DND-41 (cell line): ENCODE data around the gene NCAPH2.

Source experiments
- ATAC-seq: fragments of 200-7000 bp; cut with Tn5 transposase; 3 replicates; pipeline ENCODE4 v1.9.1; 2021; ENCODE audit warnings: low read depth; ENCODE audit not compliant: insufficient read depth
- DNase-seq: peaks from one replicate; pipeline ENCODE4 v3.0.0-alpha.2; 2020
- H2AFZ ChIP-seq: 2 replicates; pipeline ENCODE4 v1.6.0; 2012; ENCODE audit warnings: low read depth, low read length
- H3K27ac ChIP-seq: 2 replicates; pipeline ENCODE4 v1.5.1; 2012; ENCODE audit warnings: low read length, inconsistent platforms
- H3K27me3 ChIP-seq: fragments of 200-600 bp; sonication (generic); 2 replicates; pipeline ENCODE4 v1.6.0; 2012; ENCODE audit warnings: low read length, mild to moderate bottlenecking, inconsistent platforms; ENCODE audit not compliant: insufficient read depth, poor library complexity
- H3K36me3 ChIP-seq: 2 replicates; pipeline ENCODE4 v1.5.1; 2012; ENCODE audit warnings: low read length, inconsistent platforms; ENCODE audit not compliant: insufficient read depth
- H3K4me1 ChIP-seq: 2 replicates; pipeline ENCODE4 v1.5.1; 2012; ENCODE audit warnings: mild to moderate bottlenecking, low read length; ENCODE audit not compliant: insufficient read depth
- H3K4me2 ChIP-seq: 2 replicates; pipeline ENCODE4 v1.6.0; 2012; ENCODE audit warnings: mild to moderate bottlenecking, moderate library complexity, low read length, inconsistent platforms; ENCODE audit not compliant: insufficient read depth
- H3K4me3 ChIP-seq, 2 experiments: fragments of 200-600 bp in 1 of 2; shearing (Covaris generic) in 1 of 2; 2 replicates each; pipeline ENCODE4 v1.5.1; 2012 to 2016; ENCODE audit warnings: inconsistent platforms in 2 of 2, low read length in 2 of 2, mild to moderate bottlenecking in 2 of 2, low read depth in 1 of 2, moderate library complexity in 1 of 2
- H3K79me2 ChIP-seq: 2 replicates; pipeline ENCODE4 v1.6.0; 2012; ENCODE audit warnings: low read length, inconsistent platforms; ENCODE audit not compliant: insufficient read depth
- H3K9ac ChIP-seq: 2 replicates; pipeline ENCODE4 v1.6.0; 2012; ENCODE audit warnings: low read depth, mild to moderate bottlenecking, inconsistent platforms, low read length, moderate library complexity
- H3K9me3 ChIP-seq: 2 replicates; pipeline ENCODE4 v1.5.1; 2012; ENCODE audit warnings: low read length, moderate library complexity, mild to moderate bottlenecking, inconsistent platforms; ENCODE audit not compliant: insufficient read depth, severe bottlenecking
- H4K20me1 ChIP-seq: 2 replicates; pipeline ENCODE4 v1.6.0; 2012; ENCODE audit warnings: low read length; ENCODE audit not compliant: insufficient read depth
- EZH2 ChIP-seq: IDR thresholded peaks from 3 replicates; pipeline ENCODE4 v1.6.1; 2012; ENCODE audit warnings: borderline replicate concordance, low read depth, mild to moderate bottlenecking, moderate library complexity, low read length, inconsistent platforms; ENCODE audit not compliant: severe bottlenecking
- TF ChIP-seq, protein P1 (sequence below): IDR thresholded peaks from 2 replicates; pipeline ENCODE4 v1.5.1; 2012; ENCODE audit warnings: borderline replicate concordance, low read length, moderate library complexity, mild to moderate bottlenecking; ENCODE audit not compliant: poor library complexity, severe bottlenecking; ENCODE audit errors: extremely low read depth

NCAPH2 gene

DNA sequence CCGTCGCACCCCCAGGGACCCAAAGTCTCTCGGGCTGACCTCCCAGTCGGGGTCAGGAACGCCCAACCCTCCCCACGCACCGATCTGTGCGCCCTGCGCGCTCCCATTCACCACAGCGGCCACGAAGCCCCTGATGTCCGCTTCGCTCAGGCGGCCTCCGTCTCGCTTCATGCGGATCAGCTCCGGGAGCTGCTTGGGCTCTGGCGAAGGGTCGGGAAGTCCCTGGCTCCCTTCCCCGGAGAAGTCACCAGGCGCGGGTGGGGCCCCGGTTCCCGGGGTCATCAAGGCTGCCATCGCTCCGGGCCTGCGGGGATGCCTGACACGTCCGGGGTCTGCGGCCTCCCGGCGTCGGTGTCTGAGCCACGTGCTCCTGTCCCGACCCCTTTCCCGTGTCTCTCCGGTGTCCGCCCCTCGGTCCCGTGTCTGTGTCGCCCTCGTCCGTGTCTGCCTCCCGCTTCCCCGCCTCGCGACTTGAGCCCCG, 21.4 kb downstream of the NCAPH2 start:
- no peak overlapping the region for H3K27ac ChIP-seq
- DNase-seq (no peak), ATAC-seq (no peak)
- no peak overlapping the region for H3K9ac ChIP-seq
- H3K4me3 ChIP-seq, result no peak overlapping the region
- H2AFZ ChIP-seq, result no peak overlapping the region
- TF ChIP-seq, protein P1, sequence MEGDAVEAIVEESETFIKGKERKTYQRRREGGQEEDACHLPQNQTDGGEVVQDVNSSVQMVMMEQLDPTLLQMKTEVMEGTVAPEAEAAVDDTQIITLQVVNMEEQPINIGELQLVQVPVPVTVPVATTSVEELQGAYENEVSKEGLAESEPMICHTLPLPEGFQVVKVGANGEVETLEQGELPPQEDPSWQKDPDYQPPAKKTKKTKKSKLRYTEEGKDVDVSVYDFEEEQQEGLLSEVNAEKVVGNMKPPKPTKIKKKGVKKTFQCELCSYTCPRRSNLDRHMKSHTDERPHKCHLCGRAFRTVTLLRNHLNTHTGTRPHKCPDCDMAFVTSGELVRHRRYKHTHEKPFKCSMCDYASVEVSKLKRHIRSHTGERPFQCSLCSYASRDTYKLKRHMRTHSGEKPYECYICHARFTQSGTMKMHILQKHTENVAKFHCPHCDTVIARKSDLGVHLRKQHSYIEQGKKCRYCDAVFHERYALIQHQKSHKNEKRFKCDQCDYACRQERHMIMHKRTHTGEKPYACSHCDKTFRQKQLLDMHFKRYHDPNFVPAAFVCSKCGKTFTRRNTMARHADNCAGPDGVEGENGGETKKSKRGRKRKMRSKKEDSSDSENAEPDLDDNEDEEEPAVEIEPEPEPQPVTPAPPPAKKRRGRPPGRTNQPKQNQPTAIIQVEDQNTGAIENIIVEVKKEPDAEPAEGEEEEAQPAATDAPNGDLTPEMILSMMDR, result no peak
- no peak for TF ChIP-seq EZH2
- H3K36me3 ChIP-seq, result peaks cover 2% of the 10 kb centered on the region
- no peaks in the 10 kb centered on the region for H3K9me3 ChIP-seq
- H3K4me2 ChIP-seq, result no peak overlapping the region
- H3K79me2 ChIP-seq, result peaks cover 20% of the 10 kb centered on the region
- peaks cover 20% of the 10 kb centered on the region for H3K4me1 ChIP-seq
- peaks cover 10% of the 10 kb centered on the region for H4K20me1 ChIP-seq
- H3K27me3 ChIP-seq, result no peaks in the 10 kb centered on the region

DNA sequence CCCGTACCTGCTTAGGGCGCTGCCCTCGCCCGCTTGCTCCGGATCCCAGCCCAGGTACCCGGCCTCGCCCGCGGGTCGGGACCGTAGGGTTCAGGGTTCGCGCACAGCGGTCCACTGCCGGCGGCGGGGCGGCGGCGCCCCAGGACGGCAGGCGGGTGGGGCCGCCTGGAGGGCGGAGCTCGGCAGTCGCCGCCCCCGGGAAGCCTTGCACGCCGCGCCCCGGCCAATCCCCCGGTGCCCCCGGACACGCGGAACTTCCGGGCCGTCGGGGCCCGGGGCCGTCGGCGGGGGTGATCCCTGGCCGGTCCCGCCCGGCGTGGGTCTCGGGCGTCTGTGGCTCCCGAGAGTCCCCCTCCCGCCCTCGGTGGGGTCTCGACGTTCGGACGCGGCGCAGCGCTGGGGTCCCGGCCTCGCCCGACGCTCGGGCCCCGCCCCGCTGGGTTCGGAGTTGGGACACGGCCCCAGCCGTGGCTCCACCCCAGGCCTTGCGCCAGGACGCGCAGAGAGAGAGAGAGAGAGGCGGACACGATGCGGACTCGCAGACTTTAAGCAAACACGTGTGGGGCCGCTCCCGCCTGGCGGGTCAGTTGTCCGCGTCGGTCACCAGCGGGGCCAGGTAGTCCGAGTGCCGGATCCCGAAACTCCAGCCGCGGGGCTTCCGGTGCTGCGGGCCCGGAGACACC, 22.0 kb downstream of the NCAPH2 start, which contains the start of gene TYMP:
Gene TYMP, minus strand, starts transcription at position 116 of the 683 bp plus-strand sequence. CDS start 303 bp downstream, outside the sequence.
- Histone ChIP-seq H3K4me1 (peaks cover 15% of the 10 kb centered on the region), H3K4me3 (no peak within 1 kb of the TSS), H3K4me2 (no peak within 1 kb of the TSS), H3K9me3 (no peaks in the 10 kb centered on the region), H3K27me3 (no peaks in the 10 kb centered on the region), H2AFZ (no peak within 1 kb of the TSS), H3K9ac (no peak within 1 kb of the TSS), H3K27ac (no peak within 1 kb of the TSS), H3K79me2 (peaks cover 15% of the 10 kb centered on the region), H4K20me1 (peaks cover 5% of the 10 kb centered on the region; the same call in 1 of the 2 replicates), H3K36me3 (no peaks in the 10 kb centered on the region; the same call in 1 of the 2 replicates)
- TF ChIP-seq, protein P1, result no peak
- TF ChIP-seq EZH2, result no peak
- ATAC-seq (no peak), DNase-seq (no peak)

DNA sequence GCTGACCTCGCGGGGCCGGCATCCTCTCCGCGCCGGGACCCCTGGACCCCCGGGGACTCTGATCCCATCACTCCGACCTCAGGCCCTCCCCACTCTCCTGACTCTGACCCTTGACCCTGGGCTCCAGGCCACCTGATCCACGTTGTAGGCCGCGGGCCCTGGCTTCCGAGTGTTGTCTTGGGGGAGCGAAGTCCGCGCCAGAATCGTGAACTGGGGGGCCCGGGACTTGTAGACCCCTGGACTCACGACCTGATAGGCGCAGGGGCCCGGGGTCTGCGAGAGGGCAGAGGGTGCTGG, 22.5 kb downstream of the NCAPH2 start:
- Histone ChIP-seq H3K4me1 (peaks cover 15% of the 10 kb centered on the region), H3K4me2 (no peak overlapping the region), H3K9ac (no peak overlapping the region), H3K4me3 (no peak overlapping the region), H3K27me3 (no peaks in the 10 kb centered on the region), H4K20me1 (peaks cover 5% of the 10 kb centered on the region; the same call in 1 of the 2 replicates), H2AFZ (no peak overlapping the region), H3K9me3 (no peaks in the 10 kb centered on the region), H3K79me2 (peaks cover 11% of the 10 kb centered on the region), H3K27ac (no peak overlapping the region), H3K36me3 (no peaks in the 10 kb centered on the region; the same call in 1 of the 2 replicates)
- no peak for DNase-seq
- ATAC-seq, result no peak
- no peak for TF ChIP-seq EZH2
- TF ChIP-seq, protein P1, result no peak
